ENCODE results near the gene ABI3BP.

The ABI3BP gene

GRCh38 chr3:100753846-100754245 is 239.4 kb downstream of the ABI3BP start:
- no peak for DNase-seq
- Histone ChIP-seq H4K20me1 (ENCODE audit: insufficient read depth, low read length) (no peaks in the 10 kb centered on the region), H3K4me3 (ENCODE audit: low read length) (no peak overlapping the region), H3K4me1 (ENCODE audit: low read length) (no peaks in the 10 kb centered on the region), H3K27ac (ENCODE audit: low read length) (no peak overlapping the region), H3F3A (ENCODE audit: insufficient read depth, low read length) (no peaks in the 10 kb centered on the region), H3K36me3 (replicated peaks; ENCODE audit: insufficient read depth, low read length) (no peaks in the 10 kb centered on the region; the same call in 1 of the 2 replicates), H3K9me2 (replicated peaks; ENCODE audit: insufficient read depth, low read length) (no peaks in the 10 kb centered on the region), H3K9me3 (replicated peaks; ENCODE audit: insufficient read depth, low read length) (no peaks in the 10 kb centered on the region), H3K4me2 (ENCODE audit: low read depth, low read length) (no peak overlapping the region), H2AFZ (ENCODE audit: low read length) (no peak overlapping the region), H3K9ac (ENCODE audit: low read length) (no peak overlapping the region), H3K27me3 (replicated peaks; ENCODE audit: insufficient read depth, low read length) (no peaks in the 10 kb centered on the region), H3K79me2 (ENCODE audit: low read length) (no peaks in the 10 kb centered on the region)
- no peak for TF ChIP-seq CTCF (IDR thresholded peaks at IDR 0.05; ENCODE audit: low read length)
- no peak for TF ChIP-seq EZH2phosphoT487 (IDR thresholded peaks at IDR 0.05; ENCODE audit: low read length)
- no peak for TF ChIP-seq EZH2 (optimal IDR thresholded peaks at IDR 0.05; ENCODE audit: low read depth, low read length)

DNA sequence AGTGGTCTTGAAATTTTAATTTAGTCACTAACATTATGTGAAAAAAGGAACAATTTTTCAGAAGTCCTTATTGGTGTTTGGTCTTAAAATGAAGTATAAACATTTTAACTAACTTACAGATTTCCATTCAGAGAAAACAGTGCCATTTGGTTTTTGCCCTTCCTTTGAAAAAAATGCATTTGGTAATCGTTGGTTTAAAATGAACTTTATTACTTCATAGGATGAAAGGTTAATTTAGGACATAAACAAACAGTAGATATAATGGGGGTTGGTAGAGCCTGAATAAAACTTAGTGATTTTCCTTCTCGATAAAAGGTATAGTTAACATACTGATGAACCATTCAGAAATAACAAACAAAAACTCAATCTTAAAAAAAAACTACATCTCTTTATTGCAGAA is 244.3 kb downstream of the ABI3BP start:
- H3K36me3 ChIP-seq (replicated peaks; ENCODE audit: insufficient read depth, low read length) = no peaks in the 10 kb centered on the region; the same call in 1 of the 2 replicates
- H3K79me2 ChIP-seq (ENCODE audit: low read length) = no peaks in the 10 kb centered on the region
- H3K9ac ChIP-seq (ENCODE audit: low read length) = no peak overlapping the region
- no peaks in the 10 kb centered on the region for H4K20me1 ChIP-seq (ENCODE audit: insufficient read depth, low read length)
- no peak overlapping the region for H3K4me3 ChIP-seq (ENCODE audit: low read length)
- H3K27ac ChIP-seq (ENCODE audit: low read length) = no peak overlapping the region
- no peaks in the 10 kb centered on the region for H3K4me1 ChIP-seq (ENCODE audit: low read length)
- no peaks in the 10 kb centered on the region for H3K9me2 ChIP-seq (replicated peaks; ENCODE audit: insufficient read depth, low read length)
- no peaks in the 10 kb centered on the region for H3F3A ChIP-seq (ENCODE audit: insufficient read depth, low read length)
- H2AFZ ChIP-seq (ENCODE audit: low read length) = no peak overlapping the region
- TF ChIP-seq EZH2 (optimal IDR thresholded peaks at IDR 0.05; ENCODE audit: low read depth, low read length) (no peak), EZH2phosphoT487 (IDR thresholded peaks at IDR 0.05; ENCODE audit: low read length) (no peak), CTCF (IDR thresholded peaks at IDR 0.05; ENCODE audit: low read length) (no peak)
- H3K27me3 ChIP-seq (replicated peaks; ENCODE audit: insufficient read depth, low read length) = no peaks in the 10 kb centered on the region
- DNase-seq = no peak
- no peak overlapping the region for H3K4me2 ChIP-seq (ENCODE audit: low read depth, low read length)
- H3K9me3 ChIP-seq (replicated peaks; ENCODE audit: insufficient read depth, low read length) = no peaks in the 10 kb centered on the region

- no peak overlapping the region for H3K4me3 ChIP-seq (ENCODE audit: low read length)
- H3K79me2 ChIP-seq (ENCODE audit: low read length) = no peaks in the 10 kb centered on the region
- no peak overlapping the region for H3K9ac ChIP-seq (ENCODE audit: low read length)
- no peaks in the 10 kb centered on the region for H3K27me3 ChIP-seq (replicated peaks; ENCODE audit: insufficient read depth, low read length)
- H3K4me2 ChIP-seq (ENCODE audit: low read depth, low read length) = no peak overlapping the region
- TF ChIP-seq CTCF (IDR thresholded peaks at IDR 0.05; ENCODE audit: low read length) (no peak), EZH2 (optimal IDR thresholded peaks at IDR 0.05; ENCODE audit: low read depth, low read length) (no peak), EZH2phosphoT487 (IDR thresholded peaks at IDR 0.05; ENCODE audit: low read length) (no peak)
- H3K27ac ChIP-seq (ENCODE audit: low read length) = no peak overlapping the region
- no peaks in the 10 kb centered on the region for H4K20me1 ChIP-seq (ENCODE audit: insufficient read depth, low read length)
- no peaks in the 10 kb centered on the region for H3K4me1 ChIP-seq (ENCODE audit: low read length)
- no peak for DNase-seq
- no peaks in the 10 kb centered on the region for H3K9me3 ChIP-seq (replicated peaks; ENCODE audit: insufficient read depth, low read length)
- H3F3A ChIP-seq (ENCODE audit: insufficient read depth, low read length) = no peaks in the 10 kb centered on the region
- no peaks in the 10 kb centered on the region for H3K9me2 ChIP-seq (replicated peaks; ENCODE audit: insufficient read depth, low read length)
- no peak overlapping the region for H2AFZ ChIP-seq (ENCODE audit: low read length)
- H3K36me3 ChIP-seq (replicated peaks; ENCODE audit: insufficient read depth, low read length) = no peaks in the 10 kb centered on the region; the same call in 1 of the 2 replicates
Observed at GRCh38 chr3:100748220-100748619, 245.0 kb downstream of the ABI3BP start.

All from MM.1S (cell line).